OCI-LY7 (cell line): ENCODE results near the gene GADD45B. TPM values are rescaled to one million over a fixed set of nuclear protein-coding genes. Genes with fewer than 3 reads are reported as not detected.

Source experiments
- BruUV-seq: library from RNA; stranded (reverse); fragments of 400-500 nt; replicated peaks from 2 replicates; lab custom pipeline; 2021; lab: Mats Ljungman, UMichigan
- CTCF ChIA-PET: fragments of 300-600 bp; sonication (Branson Sonifier 250); formaldehyde crosslinking; loops from one replicate; lab custom pipeline; 2022; ENCODE audit warnings: antibody characterized with exemption; ENCODE audit not compliant: unreplicated experiment; lab: Charles Lee
- POLR2A ChIA-PET: fragments of 300-600 bp; sonication (Branson Sonifier 250); formaldehyde crosslinking; loops from one replicate; lab custom pipeline; 2022; ENCODE audit warnings: antibody characterized with exemption; lab: Charles Lee
- DNase-seq: peaks from one replicate; pipeline ENCODE4 v3.0.0-alpha.2; 2015; ENCODE audit warnings: low spot score
- H2AFZ ChIP-seq: fragments of 200-600 bp; sonication (generic), shearing (Covaris generic); 2 replicates; pipeline ENCODE4 v1.6.1; 2014; ENCODE audit warnings: mild to moderate bottlenecking, antibody characterized with exemption, low read length, moderate library complexity
- H3K27ac ChIP-seq: fragments of 200-600 bp; sonication (generic); 2 replicates; pipeline ENCODE4 v1.5.1; 2014; ENCODE audit warnings: mixed run types, low read depth, mild to moderate bottlenecking, moderate library complexity, low read length, inconsistent platforms; ENCODE audit not compliant: poor library complexity, severe bottlenecking
- H3K36me3 ChIP-seq: fragments of 200-600 bp; sonication (generic); 2 replicates; pipeline ENCODE4 v1.6.1; 2014; ENCODE audit warnings: mild to moderate bottlenecking, antibody characterized with exemption, low read length, moderate library complexity, mixed read lengths; ENCODE audit not compliant: insufficient read depth
- H3K4me1 ChIP-seq: fragments of 200-600 bp; sonication (generic); 2 replicates; pipeline ENCODE4 v1.5.1; 2014; ENCODE audit warnings: mild to moderate bottlenecking, low read length; ENCODE audit not compliant: insufficient read depth, poor library complexity, severe bottlenecking
- H3K4me2 ChIP-seq: fragments of 200-600 bp; sonication (generic); 2 replicates; pipeline ENCODE4 v1.6.1; 2014; ENCODE audit warnings: mild to moderate bottlenecking, low read length
- H3K4me3 ChIP-seq: fragments of 200-600 bp; sonication (generic); 2 replicates; pipeline ENCODE4 v1.5.1; 2014; ENCODE audit warnings: mild to moderate bottlenecking, low read depth, low read length; ENCODE audit not compliant: poor library complexity, severe bottlenecking
- H3K79me2 ChIP-seq: fragments of 200-600 bp; sonication (generic); 2 replicates; pipeline ENCODE4 v1.6.1; 2016; ENCODE audit warnings: low read depth, mild to moderate bottlenecking, low read length, moderate library complexity, mixed read lengths; ENCODE audit not compliant: insufficient read depth
- H3K9me2 ChIP-seq: fragments of 200-600 bp; sonication (generic); 2 replicates; pipeline ENCODE4 v1.6.1; 2016; ENCODE audit warnings: mild to moderate bottlenecking, low read length, mixed read lengths; ENCODE audit not compliant: insufficient read depth
- H3K9me3 ChIP-seq: fragments of 200-600 bp; sonication (generic); 2 replicates; pipeline ENCODE4 v1.6.1; 2014; ENCODE audit warnings: mild to moderate bottlenecking, mixed run types, low read length, mixed read lengths
- H4K20me1 ChIP-seq: fragments of 200-600 bp; sonication (generic); 2 replicates; pipeline ENCODE4 v1.6.1; 2014; ENCODE audit warnings: mild to moderate bottlenecking, antibody characterized with exemption, low read length, moderate library complexity, mixed read lengths; ENCODE audit not compliant: insufficient read depth
- EZH2phosphoT487 ChIP-seq: fragments of 200-600 bp; sonication (generic); IDR thresholded peaks from 2 replicates; pipeline ENCODE4 v1.6.1; 2018; ENCODE audit warnings: low read depth, borderline replicate concordance, mild to moderate bottlenecking, mixed run types, antibody characterized with exemption, low read length, moderate library complexity, mixed read lengths
- intact Hi-C: fragments of 100-400 bp; cut with micrococcal nuclease; formaldehyde crosslinking; loops from one replicate; pipeline ENCODE4 v1.10.0; 2022; ENCODE audit not compliant: unreplicated experiment
- total RNA-seq, 2 experiments: library from RNA; depleted of rRNA in 1 of 2; stranded (reverse); fragments of >200 nt in 1 of 2; shearing (Covaris generic) in 1 of 2; gene quantifications; 2 replicates each; pipeline ENCODE4 v1.2.3, GENCODE V29; 2014 to 2022
- TF ChIP-seq, protein P1 (sequence below): fragments of 200-600 bp; sonication (generic); conservative IDR thresholded peaks from 2 replicates; pipeline ENCODE4 v1.5.1; 2014; ENCODE audit warnings: mild to moderate bottlenecking, antibody characterized with exemption, low read length, moderate library complexity, mixed read lengths

The GADD45B gene
- total RNA-seq, 2 experiments from 2014 or later, result 40.5 to 98.4 TPM

DNA sequence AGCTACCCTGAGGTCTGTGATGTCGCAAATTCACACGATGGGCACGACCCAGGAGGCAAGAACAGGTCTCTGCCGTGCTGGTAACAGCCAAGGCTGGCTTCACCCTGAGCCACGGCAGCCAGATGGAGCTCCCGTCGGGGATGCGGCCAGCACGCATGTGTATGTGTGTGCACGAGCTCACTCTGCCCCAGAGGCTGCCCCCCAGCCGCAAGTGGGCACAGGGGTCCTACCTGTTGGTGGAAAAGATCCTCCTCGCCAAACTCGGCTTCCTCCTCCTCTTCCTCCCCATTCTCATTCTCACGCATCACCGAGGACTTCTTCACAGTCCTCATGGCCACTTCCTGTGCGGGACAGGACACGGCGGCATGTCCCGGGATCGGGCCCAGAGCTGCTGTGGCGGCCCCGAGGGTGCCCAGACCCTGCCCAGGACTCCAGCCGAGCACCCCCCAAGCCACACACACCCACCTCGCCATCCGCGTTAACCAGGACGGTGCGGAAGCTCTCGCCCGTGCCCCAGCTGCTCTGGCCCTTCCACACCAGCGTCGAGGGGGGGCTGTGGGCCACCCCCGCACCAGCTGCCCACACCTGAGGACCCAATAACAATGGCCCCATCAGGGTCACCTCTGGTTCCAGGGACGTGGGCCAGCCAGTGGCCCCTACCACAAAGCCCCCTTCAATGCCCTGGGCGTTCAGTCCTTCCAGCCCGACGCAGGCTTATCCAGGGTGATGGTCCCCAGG is 44.4 kb upstream of the GADD45B start:
- ChIA-PET CTCF (no interaction called here), POLR2A (no interaction called here)
- Histone ChIP-seq H2AFZ (no peak overlapping the region), H3K79me2 (peaks cover 9% of the 10 kb centered on the region), H3K9me2 (no peaks in the 10 kb centered on the region), H3K9me3 (no peaks in the 10 kb centered on the region), H3K4me1 (peaks cover 10% of the 10 kb centered on the region), H3K4me3 (no peak overlapping the region), H3K27ac (no peak overlapping the region), H3K36me3 (peaks cover 57% of the 10 kb centered on the region), H4K20me1 (no peaks in the 10 kb centered on the region), H3K4me2 (no peak overlapping the region)
- TF ChIP-seq, protein P1, sequence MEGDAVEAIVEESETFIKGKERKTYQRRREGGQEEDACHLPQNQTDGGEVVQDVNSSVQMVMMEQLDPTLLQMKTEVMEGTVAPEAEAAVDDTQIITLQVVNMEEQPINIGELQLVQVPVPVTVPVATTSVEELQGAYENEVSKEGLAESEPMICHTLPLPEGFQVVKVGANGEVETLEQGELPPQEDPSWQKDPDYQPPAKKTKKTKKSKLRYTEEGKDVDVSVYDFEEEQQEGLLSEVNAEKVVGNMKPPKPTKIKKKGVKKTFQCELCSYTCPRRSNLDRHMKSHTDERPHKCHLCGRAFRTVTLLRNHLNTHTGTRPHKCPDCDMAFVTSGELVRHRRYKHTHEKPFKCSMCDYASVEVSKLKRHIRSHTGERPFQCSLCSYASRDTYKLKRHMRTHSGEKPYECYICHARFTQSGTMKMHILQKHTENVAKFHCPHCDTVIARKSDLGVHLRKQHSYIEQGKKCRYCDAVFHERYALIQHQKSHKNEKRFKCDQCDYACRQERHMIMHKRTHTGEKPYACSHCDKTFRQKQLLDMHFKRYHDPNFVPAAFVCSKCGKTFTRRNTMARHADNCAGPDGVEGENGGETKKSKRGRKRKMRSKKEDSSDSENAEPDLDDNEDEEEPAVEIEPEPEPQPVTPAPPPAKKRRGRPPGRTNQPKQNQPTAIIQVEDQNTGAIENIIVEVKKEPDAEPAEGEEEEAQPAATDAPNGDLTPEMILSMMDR, result no peak
- TF ChIP-seq EZH2phosphoT487, result no peak
- DNase-seq, result no peak
- BruUV-seq, result no TSS peak
- intact Hi-C loops, result no loop called here

DNA sequence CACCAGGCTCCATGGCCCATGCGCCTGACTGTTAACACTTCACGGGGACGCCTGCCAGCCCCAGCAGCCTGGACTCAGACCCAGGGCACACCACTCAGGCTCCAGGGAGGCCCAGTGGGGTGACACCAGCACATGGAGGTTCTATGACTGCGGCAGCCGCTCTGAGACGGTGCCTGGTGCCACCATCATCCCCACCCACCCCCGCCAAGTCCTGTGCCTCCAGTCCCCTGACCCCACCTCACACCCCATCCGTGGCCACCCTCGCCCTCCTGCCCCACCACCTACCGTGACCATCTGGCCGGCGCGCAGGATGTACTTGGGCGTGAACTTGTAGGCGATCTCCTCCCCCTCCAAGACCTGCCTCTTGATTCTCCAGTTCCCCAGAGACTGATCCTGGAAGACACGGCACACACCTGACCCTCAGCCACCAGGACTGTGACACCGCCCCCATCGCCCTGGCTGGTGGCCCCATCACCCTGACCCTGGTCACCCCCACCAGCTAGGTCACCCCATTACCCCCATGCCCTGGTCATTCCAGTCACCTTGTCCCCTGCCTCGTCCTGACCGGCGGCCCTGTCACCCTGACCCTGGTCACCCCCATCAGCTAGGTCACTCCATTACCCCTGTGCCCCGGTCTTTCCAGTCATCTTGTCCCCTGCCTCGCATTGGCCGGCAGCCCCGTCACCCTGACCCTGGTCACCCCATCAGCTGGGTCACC is 43.6 kb upstream of the GADD45B start:
- Histone ChIP-seq H3K4me3 (no peak overlapping the region), H3K9me3 (no peaks in the 10 kb centered on the region), H3K4me2 (no peak overlapping the region), H3K27ac (no peak overlapping the region), H3K9me2 (no peaks in the 10 kb centered on the region), H3K36me3 (peaks cover 60% of the 10 kb centered on the region), H2AFZ (no peak overlapping the region), H3K79me2 (peaks cover under 1% of the 10 kb centered on the region; the same call in 1 of the 2 replicates), H4K20me1 (no peaks in the 10 kb centered on the region), H3K4me1 (peaks cover 9% of the 10 kb centered on the region)
- ChIA-PET POLR2A (no interaction called here), CTCF (no interaction called here)
- no peak for TF ChIP-seq EZH2phosphoT487
- TF ChIP-seq, protein P1, result no peak
- no peak for DNase-seq
- no TSS peak for BruUV-seq
- intact Hi-C loops, result no loop called here

DNA sequence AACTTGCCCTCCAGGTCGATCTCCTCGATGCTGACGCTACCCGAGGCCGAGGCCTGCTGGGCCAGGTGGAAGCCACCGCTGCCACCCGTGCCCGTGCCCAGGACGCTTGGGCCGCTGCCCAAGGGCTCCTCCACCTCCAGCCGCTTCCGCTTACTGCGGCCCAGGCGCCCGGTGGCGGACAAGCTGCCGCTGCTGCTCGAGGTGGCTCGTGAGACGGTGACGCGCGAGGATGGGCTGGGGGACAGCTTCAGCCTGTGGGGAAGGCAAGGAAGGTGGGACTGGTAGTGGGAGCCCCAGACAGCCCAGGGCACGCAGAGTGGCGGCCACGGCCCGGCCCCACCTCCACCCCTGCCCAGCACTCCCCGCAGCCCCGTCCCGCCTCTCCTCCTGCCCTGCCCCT is 42.1 kb upstream of the GADD45B start:
- Histone ChIP-seq H3K79me2 (no peaks in the 10 kb centered on the region), H3K9me2 (no peaks in the 10 kb centered on the region), H3K36me3 (peaks cover 75% of the 10 kb centered on the region), H3K4me1 (no peaks in the 10 kb centered on the region), H2AFZ (no peak overlapping the region), H3K27ac (no peak overlapping the region), H4K20me1 (no peaks in the 10 kb centered on the region), H3K4me2 (no peak overlapping the region), H3K4me3 (no peak overlapping the region), H3K9me3 (no peaks in the 10 kb centered on the region)
- POLR2A ChIA-PET, result interaction anchor here (0.8 kb wide), 1 partner anchor 9 kb away, joined by 3 read pairs; no protein-coding TSS in a partner anchor
- no peak for DNase-seq
- no TSS peak for BruUV-seq
- intact Hi-C loops, result no loop called here
- TF ChIP-seq, protein P1, result no peak
- TF ChIP-seq EZH2phosphoT487, result no peak
- CTCF ChIA-PET, result no interaction called here
